Measurements from ENCODE around the gene SLC43A3.
"Not testable (repeated sequence)": the region's sequence is repeated elsewhere in the genome, so short reads cannot be mapped to it uniquely, and the experiment has no call there.

The SLC43A3 gene

DNA sequence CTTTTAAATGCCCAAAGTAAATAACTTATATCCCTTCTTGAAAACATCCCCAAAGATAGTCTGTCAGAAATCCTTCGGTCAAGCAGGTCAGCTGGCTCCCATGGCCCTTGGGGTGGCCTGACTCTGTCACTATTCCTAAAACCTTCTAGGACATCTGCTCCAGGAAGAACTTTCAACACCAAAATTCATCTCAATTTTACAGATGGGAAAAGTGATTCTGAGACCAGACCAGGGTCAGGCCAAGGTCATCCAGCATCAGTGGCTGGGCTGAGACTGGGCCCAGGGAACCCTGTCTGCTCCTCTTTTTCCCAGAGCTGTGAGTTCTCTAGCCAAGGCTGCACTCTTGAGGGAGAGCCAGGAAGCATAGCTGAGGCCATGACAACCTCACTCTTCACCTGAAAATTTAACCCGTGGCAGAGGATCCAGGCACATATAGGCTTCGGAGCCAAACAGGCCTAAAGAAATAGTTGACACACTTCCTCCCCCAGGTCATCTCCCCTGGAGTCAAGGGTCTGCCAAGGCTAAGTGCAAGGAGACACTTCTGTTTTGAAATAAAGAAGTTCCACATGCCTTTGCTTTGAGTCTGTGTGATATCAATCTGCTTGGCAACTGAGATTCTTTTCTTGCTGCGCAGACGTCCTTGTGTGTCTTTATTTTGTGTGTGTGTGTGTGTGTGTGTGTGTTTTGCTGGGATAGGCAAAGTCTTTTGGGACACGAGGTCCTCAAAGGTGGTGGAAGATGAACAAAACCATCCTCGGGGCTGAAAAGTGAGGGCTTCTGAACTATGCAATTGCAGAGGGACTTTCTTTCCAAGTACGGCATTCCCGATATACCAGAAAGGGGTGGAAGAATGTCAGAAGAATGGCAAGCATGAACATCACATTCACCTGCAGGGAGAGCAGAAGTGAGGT lies 19.7 kb downstream of the SLC43A3 start:
- POLR2A ChIA-PET, result interaction anchor here (1.8 kb wide), 1 partner anchor 17 kb away, joined by 11 read pairs; no protein-coding TSS in a partner anchor
- TF ChIP-seq CTCF (IDR thresholded peaks at IDR 0.05; ENCODE audit: control extremely low read depth, extremely low read depth, low read depth, missing control alignments), result no peak

DNA sequence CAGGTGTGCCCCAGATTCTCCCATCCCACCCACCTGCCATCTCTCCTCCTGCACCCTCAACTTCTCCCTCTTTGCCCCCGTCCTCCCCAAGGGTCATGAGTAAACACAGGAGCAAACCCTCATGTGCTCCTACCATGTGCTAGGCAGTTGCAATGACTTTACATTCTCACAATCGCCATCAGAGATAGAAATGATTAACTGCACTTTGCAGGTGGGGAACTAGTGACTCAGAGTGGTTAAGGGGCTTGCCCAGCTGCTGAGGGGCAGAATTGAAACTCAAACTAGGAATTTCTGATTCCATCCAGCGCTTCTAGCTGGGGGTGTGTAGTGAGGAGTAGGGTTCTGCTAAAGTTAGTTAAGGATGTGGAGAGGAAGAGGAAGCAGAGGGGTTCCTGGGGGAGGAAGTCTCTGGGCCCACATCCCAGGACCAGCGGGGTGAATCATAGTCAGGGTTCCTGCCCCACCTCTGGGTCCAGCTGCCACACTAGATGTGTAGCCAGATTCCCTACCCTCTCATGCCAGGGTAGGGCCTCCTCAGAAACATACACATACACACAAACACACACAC lies 20.5 kb downstream of the SLC43A3 start:
- ChIA-PET POLR2A (interaction anchor here (1.8 kb wide), 1 partner anchor 18 kb away, joined by 11 read pairs; no protein-coding TSS in a partner anchor), CTCF (interaction anchor here (1.4 to 2.0 kb wide), 4 partner anchors 11 to 87 kb away, joined by 3 to 8 read pairs (median 3); no protein-coding TSS in a partner anchor)
- peak; percentile 60 for DNase-seq (ENCODE audit: extremely low spot score)
- no peak for TF ChIP-seq CTCF (IDR thresholded peaks at IDR 0.05; ENCODE audit: control extremely low read depth, extremely low read depth, low read depth, missing control alignments)

More for the DNA sequence above, 19.7 kb downstream of the SLC43A3 start:
- DNase-seq (ENCODE audit: extremely low spot score), result no peak
- CTCF ChIA-PET, result interaction anchor here (1.5 to 2.0 kb wide), 3 partner anchors 11 to 86 kb away, joined by 3 to 8 read pairs (median 3); no protein-coding TSS in a partner anchor

- CTCF ChIA-PET, result interaction anchor here (1.0 to 2.0 kb wide), 7 partner anchors 12 to 121 kb away, joined by 3 to 8 read pairs (median 3); no protein-coding TSS in a partner anchor
- POLR2A ChIA-PET, result no interaction called here
- no peak for TF ChIP-seq CTCF (IDR thresholded peaks at IDR 0.05; ENCODE audit: control extremely low read depth, extremely low read depth, low read depth, missing control alignments)
- no peak for DNase-seq (ENCODE audit: extremely low spot score)
Observed at GRCh38 chr11:57405271-57405860, 21.6 kb downstream of the SLC43A3 start.

GRCh38 chr11:57403802-57404147 lies 23.1 kb downstream of the SLC43A3 start:
- no peak for DNase-seq (ENCODE audit: extremely low spot score)
- ChIA-PET POLR2A (no interaction called here), CTCF (interaction anchor here (0.7 to 1.5 kb wide), 3 partner anchors 9 to 90 kb away, joined by 3 to 4 read pairs (median 4); no protein-coding TSS in a partner anchor)
- TF ChIP-seq CTCF (IDR thresholded peaks at IDR 0.05; ENCODE audit: control extremely low read depth, extremely low read depth, low read depth, missing control alignments), result no peak

DNA sequence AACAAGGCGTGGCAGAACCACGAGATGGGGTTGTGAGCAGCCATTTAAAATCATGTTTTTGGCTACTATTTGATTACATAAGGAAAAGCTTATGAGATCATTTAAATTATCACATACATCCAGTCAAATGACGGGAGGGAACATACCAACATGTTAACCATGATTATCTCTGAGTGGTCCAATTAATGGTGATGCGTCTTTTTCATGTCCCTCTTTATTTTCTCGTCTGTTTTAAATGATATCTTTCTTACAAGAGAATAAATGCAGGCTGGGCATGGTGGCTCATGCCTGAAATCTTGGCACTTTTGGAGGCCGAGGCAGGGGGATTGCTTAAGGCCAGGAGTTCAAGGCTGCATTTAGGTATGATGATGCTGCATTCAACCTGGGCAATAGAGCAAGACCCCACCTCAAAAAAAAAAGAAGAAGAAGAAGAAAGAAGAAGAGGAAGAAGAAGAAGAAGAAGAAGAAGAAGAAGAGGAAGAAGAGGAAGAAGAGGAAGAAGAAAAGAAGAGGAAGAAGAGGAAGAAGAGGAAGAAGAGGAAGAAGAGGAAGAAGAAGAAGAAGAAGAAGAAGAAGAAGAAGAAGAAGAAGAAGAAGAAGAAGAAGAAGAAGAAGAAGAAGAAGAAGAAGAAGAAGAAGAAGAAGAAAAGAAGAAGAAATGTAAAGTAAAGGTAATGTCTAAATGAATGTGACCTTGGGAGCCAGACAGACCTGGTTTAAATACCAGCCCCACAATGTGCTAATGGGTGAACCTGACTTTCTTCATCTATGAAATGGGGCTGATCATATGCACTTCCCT lies 23.7 kb downstream of the SLC43A3 start:
- POLR2A ChIA-PET, result interaction anchor here (0.8 kb wide), 1 partner anchor 21 kb away, joined by 3 read pairs; no protein-coding TSS in a partner anchor
- CTCF ChIA-PET, result interaction anchor here (0.9 to 1.1 kb wide), 2 partner anchors 55 to 90 kb away, joined by 4 to 6 read pairs; no protein-coding TSS in a partner anchor
- not testable (repeated sequence) for DNase-seq (ENCODE audit: extremely low spot score)

- ChIA-PET POLR2A (interaction anchor here (0.8 kb wide), 1 partner anchor 22 kb away, joined by 3 read pairs; no protein-coding TSS in a partner anchor), CTCF (interaction anchor here (0.9 kb wide), 2 partner anchors 9 to 56 kb away, joined by 3 to 6 read pairs; no protein-coding TSS in a partner anchor)
- no peak for DNase-seq (ENCODE audit: extremely low spot score)
- no peak for TF ChIP-seq CTCF (IDR thresholded peaks at IDR 0.05; ENCODE audit: control extremely low read depth, extremely low read depth, low read depth, missing control alignments)
Observed at GRCh38 chr11:57402188-57403002, 24.5 kb downstream of the SLC43A3 start.

Data from GM10248 (cell line).